OCI-LY7 (cell line): ENCODE results near the gene MAP3K7CL. TPM values are rescaled to one million over a fixed set of nuclear protein-coding genes. Genes with fewer than 3 reads are reported as not detected.

Source experiments
- BruUV-seq: library from RNA; stranded (reverse); fragments of 400-500 nt; replicated peaks from 2 replicates; lab custom pipeline; 2021; lab: Mats Ljungman, UMichigan
- CTCF ChIA-PET: fragments of 300-600 bp; sonication (Branson Sonifier 250); formaldehyde crosslinking; loops from one replicate; lab custom pipeline; 2022; ENCODE audit warnings: antibody characterized with exemption; ENCODE audit not compliant: unreplicated experiment; lab: Charles Lee
- POLR2A ChIA-PET: fragments of 300-600 bp; sonication (Branson Sonifier 250); formaldehyde crosslinking; loops from one replicate; lab custom pipeline; 2022; ENCODE audit warnings: antibody characterized with exemption; lab: Charles Lee
- DNase-seq: peaks from one replicate; pipeline ENCODE4 v3.0.0-alpha.2; 2015; ENCODE audit warnings: low spot score
- H2AFZ ChIP-seq: fragments of 200-600 bp; sonication (generic), shearing (Covaris generic); 2 replicates; pipeline ENCODE4 v1.6.1; 2014; ENCODE audit warnings: mild to moderate bottlenecking, antibody characterized with exemption, low read length, moderate library complexity
- H3K27ac ChIP-seq: fragments of 200-600 bp; sonication (generic); 2 replicates; pipeline ENCODE4 v1.5.1; 2014; ENCODE audit warnings: mixed run types, low read depth, mild to moderate bottlenecking, moderate library complexity, low read length, inconsistent platforms; ENCODE audit not compliant: poor library complexity, severe bottlenecking
- H3K36me3 ChIP-seq: fragments of 200-600 bp; sonication (generic); 2 replicates; pipeline ENCODE4 v1.6.1; 2014; ENCODE audit warnings: mild to moderate bottlenecking, antibody characterized with exemption, low read length, moderate library complexity, mixed read lengths; ENCODE audit not compliant: insufficient read depth
- H3K4me1 ChIP-seq: fragments of 200-600 bp; sonication (generic); 2 replicates; pipeline ENCODE4 v1.5.1; 2014; ENCODE audit warnings: mild to moderate bottlenecking, low read length; ENCODE audit not compliant: insufficient read depth, poor library complexity, severe bottlenecking
- H3K4me2 ChIP-seq: fragments of 200-600 bp; sonication (generic); 2 replicates; pipeline ENCODE4 v1.6.1; 2014; ENCODE audit warnings: mild to moderate bottlenecking, low read length
- H3K4me3 ChIP-seq: fragments of 200-600 bp; sonication (generic); 2 replicates; pipeline ENCODE4 v1.5.1; 2014; ENCODE audit warnings: mild to moderate bottlenecking, low read depth, low read length; ENCODE audit not compliant: poor library complexity, severe bottlenecking
- H3K79me2 ChIP-seq: fragments of 200-600 bp; sonication (generic); 2 replicates; pipeline ENCODE4 v1.6.1; 2016; ENCODE audit warnings: low read depth, mild to moderate bottlenecking, low read length, moderate library complexity, mixed read lengths; ENCODE audit not compliant: insufficient read depth
- H3K9me2 ChIP-seq: fragments of 200-600 bp; sonication (generic); 2 replicates; pipeline ENCODE4 v1.6.1; 2016; ENCODE audit warnings: mild to moderate bottlenecking, low read length, mixed read lengths; ENCODE audit not compliant: insufficient read depth
- H3K9me3 ChIP-seq: fragments of 200-600 bp; sonication (generic); 2 replicates; pipeline ENCODE4 v1.6.1; 2014; ENCODE audit warnings: mild to moderate bottlenecking, mixed run types, low read length, mixed read lengths
- H4K20me1 ChIP-seq: fragments of 200-600 bp; sonication (generic); 2 replicates; pipeline ENCODE4 v1.6.1; 2014; ENCODE audit warnings: mild to moderate bottlenecking, antibody characterized with exemption, low read length, moderate library complexity, mixed read lengths; ENCODE audit not compliant: insufficient read depth
- EZH2phosphoT487 ChIP-seq: fragments of 200-600 bp; sonication (generic); IDR thresholded peaks from 2 replicates; pipeline ENCODE4 v1.6.1; 2018; ENCODE audit warnings: low read depth, borderline replicate concordance, mild to moderate bottlenecking, mixed run types, antibody characterized with exemption, low read length, moderate library complexity, mixed read lengths
- intact Hi-C: fragments of 100-400 bp; cut with micrococcal nuclease; formaldehyde crosslinking; loops from one replicate; pipeline ENCODE4 v1.10.0; 2022; ENCODE audit not compliant: unreplicated experiment
- total RNA-seq, 2 experiments: library from RNA; depleted of rRNA in 1 of 2; stranded (reverse); fragments of >200 nt in 1 of 2; shearing (Covaris generic) in 1 of 2; gene quantifications; 2 replicates each; pipeline ENCODE4 v1.2.3, GENCODE V29; 2014 to 2022
- TF ChIP-seq, protein P1 (sequence below): fragments of 200-600 bp; sonication (generic); conservative IDR thresholded peaks from 2 replicates; pipeline ENCODE4 v1.5.1; 2014; ENCODE audit warnings: mild to moderate bottlenecking, antibody characterized with exemption, low read length, moderate library complexity, mixed read lengths

Gene MAP3K7CL
- total RNA-seq, 2 experiments from 2014 or later = 7.8 to 13.0 TPM

DNA sequence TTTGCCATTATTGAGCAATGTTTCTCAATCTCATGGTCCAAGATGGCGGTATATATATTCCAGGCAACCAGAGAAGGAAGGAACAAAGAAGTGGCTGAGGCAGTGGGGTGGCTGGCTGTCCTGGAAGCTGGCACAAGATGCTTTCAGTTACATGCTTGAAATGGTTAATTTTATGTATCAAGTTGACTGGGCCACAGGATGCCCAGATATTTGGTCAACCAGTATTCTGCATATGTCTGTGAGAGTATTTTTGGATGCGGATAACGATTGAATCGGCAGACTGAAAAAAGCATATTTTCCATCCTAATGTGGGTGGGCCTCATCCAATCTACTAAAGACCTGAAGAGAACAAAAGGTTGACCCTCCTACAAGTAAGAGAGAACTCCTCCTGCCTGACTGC, 55.2 kb downstream of the MAP3K7CL start:
- no peak for DNase-seq
- intact Hi-C loops = no loop called here
- no TSS peak for BruUV-seq
- H4K20me1 ChIP-seq = no peaks in the 10 kb centered on the region
- TF ChIP-seq, protein P1, sequence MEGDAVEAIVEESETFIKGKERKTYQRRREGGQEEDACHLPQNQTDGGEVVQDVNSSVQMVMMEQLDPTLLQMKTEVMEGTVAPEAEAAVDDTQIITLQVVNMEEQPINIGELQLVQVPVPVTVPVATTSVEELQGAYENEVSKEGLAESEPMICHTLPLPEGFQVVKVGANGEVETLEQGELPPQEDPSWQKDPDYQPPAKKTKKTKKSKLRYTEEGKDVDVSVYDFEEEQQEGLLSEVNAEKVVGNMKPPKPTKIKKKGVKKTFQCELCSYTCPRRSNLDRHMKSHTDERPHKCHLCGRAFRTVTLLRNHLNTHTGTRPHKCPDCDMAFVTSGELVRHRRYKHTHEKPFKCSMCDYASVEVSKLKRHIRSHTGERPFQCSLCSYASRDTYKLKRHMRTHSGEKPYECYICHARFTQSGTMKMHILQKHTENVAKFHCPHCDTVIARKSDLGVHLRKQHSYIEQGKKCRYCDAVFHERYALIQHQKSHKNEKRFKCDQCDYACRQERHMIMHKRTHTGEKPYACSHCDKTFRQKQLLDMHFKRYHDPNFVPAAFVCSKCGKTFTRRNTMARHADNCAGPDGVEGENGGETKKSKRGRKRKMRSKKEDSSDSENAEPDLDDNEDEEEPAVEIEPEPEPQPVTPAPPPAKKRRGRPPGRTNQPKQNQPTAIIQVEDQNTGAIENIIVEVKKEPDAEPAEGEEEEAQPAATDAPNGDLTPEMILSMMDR = no peak
- TF ChIP-seq EZH2phosphoT487 = no peak
- no peaks in the 10 kb centered on the region for H3K36me3 ChIP-seq
- no peaks in the 10 kb centered on the region for H3K4me1 ChIP-seq
- no peaks in the 10 kb centered on the region for H3K9me3 ChIP-seq
- H3K9me2 ChIP-seq = no peaks in the 10 kb centered on the region
- no peaks in the 10 kb centered on the region for H3K79me2 ChIP-seq
- POLR2A ChIA-PET = interaction anchor here (1.2 kb wide), 1 partner anchor 9 kb away, joined by 4 read pairs; no protein-coding TSS in a partner anchor
- H2AFZ ChIP-seq = no peak overlapping the region
- no peak overlapping the region for H3K27ac ChIP-seq
- CTCF ChIA-PET = no interaction called here
- no peak overlapping the region for H3K4me3 ChIP-seq
- no peak overlapping the region for H3K4me2 ChIP-seq

- Histone ChIP-seq H4K20me1 (no peaks in the 10 kb centered on the region), H3K9me2 (no peaks in the 10 kb centered on the region), H3K79me2 (no peaks in the 10 kb centered on the region), H3K4me2 (no peak overlapping the region), H3K4me3 (no peak overlapping the region), H2AFZ (no peak overlapping the region), H3K4me1 (no peaks in the 10 kb centered on the region), H3K36me3 (no peaks in the 10 kb centered on the region), H3K9me3 (no peaks in the 10 kb centered on the region), H3K27ac (no peak overlapping the region)
- TF ChIP-seq EZH2phosphoT487 = no peak
- TF ChIP-seq, protein P1 = no peak
- ChIA-PET CTCF (no interaction called here), POLR2A (no interaction called here)
- DNase-seq = no peak
- no TSS peak for BruUV-seq
- intact Hi-C loops = no loop called here
Observed at GRCh38 chr21:29186246-29186645, 55.8 kb downstream of the MAP3K7CL start.

- no peak overlapping the region for H2AFZ ChIP-seq
- BruUV-seq = no TSS peak
- DNase-seq = no peak
- H3K79me2 ChIP-seq = no peaks in the 10 kb centered on the region
- CTCF ChIA-PET = no interaction called here
- no peaks in the 10 kb centered on the region for H3K9me3 ChIP-seq
- H3K36me3 ChIP-seq = no peaks in the 10 kb centered on the region
- H4K20me1 ChIP-seq = no peaks in the 10 kb centered on the region
- TF ChIP-seq EZH2phosphoT487 = no peak
- TF ChIP-seq, protein P1 = no peak
- H3K4me3 ChIP-seq = no peak overlapping the region
- intact Hi-C loops = no loop called here
- H3K27ac ChIP-seq = no peak overlapping the region
- no peak overlapping the region for H3K4me2 ChIP-seq
- POLR2A ChIA-PET = no interaction called here
- no peaks in the 10 kb centered on the region for H3K4me1 ChIP-seq
- no peaks in the 10 kb centered on the region for H3K9me2 ChIP-seq
Observed at GRCh38 chr21:29187944-29188343, 57.5 kb downstream of the MAP3K7CL start.
